GM19351 (cell line): ENCODE results near the gene IRX2.

Experiments used
- ATAC-seq: cut with Tn5 transposase; IDR thresholded peaks from one replicate; pipeline ENCODE4 v1.9.1; 2021; ENCODE audit warnings: mild to moderate bottlenecking, moderate library complexity; ENCODE audit not compliant: unreplicated experiment

The IRX2 gene

DNA sequence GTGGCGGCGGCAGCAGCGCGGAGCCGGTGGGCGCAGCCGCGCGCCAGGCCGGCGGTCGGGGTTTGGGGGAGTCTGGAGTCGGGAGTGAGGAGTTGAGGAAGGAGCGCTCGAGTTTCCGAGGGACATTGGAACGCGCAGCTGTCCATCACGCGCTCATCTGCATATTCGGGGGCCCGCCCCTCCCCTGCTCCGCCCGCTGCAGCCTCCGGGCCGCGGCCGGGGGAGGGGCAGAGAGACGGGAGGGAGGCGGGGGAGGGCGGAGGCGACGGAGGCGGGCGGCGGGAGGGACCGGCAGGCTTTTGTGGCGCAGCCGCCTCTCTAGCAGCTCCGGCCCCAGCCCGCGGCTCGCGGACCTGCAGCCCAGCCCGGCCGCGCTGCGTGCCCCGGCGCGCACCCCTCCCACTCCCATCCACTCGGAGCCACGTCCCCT, at the start of gene IRX2:
TSS of gene IRX2 (minus strand) at position 86 of the 430 bp plus-strand sequence. CDS start 264 bp downstream, outside the sequence.
- no peak for ATAC-seq

DNA sequence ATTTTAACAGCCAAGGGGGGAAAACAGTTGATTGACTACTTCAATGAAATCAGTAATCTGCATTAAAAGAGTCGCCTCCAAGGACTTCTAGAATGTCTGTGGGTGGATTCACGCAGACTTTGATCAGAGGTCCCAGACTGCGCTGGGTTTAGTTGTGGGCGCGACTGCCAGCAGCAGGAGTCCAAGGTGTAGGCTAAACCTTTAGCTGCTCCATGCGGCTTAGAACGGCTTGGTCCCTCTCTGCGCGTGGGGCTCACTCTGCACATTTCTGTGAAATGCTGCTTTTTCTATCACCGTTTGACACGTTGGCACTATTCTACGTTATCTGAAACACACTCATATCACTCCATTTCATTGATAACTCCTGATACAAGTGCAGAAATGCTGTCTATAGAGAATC, 48.6 kb upstream of the IRX2 start:
- no peak for ATAC-seq

DNA sequence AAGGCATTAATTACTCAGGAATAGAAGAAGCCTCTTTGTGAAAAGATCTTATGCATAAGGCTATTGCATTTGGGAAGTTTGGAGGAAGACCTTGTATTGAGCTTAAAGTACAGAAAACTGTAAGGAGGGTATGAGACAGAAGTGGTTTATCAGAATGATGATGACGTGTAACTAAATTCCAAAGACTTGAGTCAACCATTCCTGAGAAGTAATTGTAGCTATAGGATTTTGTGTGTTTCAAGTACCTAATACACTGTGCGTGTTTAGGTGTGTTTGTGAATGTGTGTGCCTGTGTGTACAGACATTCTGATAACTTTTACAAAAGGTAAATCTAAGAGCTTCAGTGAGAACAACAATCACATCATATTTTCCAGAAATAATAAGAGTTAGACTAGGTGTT, 46.5 kb upstream of the IRX2 start:
- no peak for ATAC-seq

DNA sequence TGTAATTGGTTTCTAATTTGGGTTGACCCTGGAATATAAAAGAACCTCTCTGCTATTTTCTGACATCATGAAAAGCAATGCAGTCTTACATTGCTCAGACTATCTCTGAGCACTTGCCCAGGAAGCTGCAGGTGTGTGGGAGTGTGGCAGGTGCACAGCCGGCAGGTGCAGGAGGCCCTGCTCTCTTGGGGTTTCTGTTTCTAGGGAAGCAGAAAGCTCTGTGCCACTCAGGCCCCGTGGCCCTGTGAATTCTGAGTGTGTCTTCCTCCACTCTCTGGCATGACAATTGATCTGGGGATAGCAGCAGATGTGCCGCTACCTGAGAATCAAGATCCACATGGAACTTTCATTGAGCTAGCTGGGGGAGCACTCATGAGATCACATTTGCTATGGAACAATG, 45.7 kb upstream of the IRX2 start:
- no peak for ATAC-seq

DNA sequence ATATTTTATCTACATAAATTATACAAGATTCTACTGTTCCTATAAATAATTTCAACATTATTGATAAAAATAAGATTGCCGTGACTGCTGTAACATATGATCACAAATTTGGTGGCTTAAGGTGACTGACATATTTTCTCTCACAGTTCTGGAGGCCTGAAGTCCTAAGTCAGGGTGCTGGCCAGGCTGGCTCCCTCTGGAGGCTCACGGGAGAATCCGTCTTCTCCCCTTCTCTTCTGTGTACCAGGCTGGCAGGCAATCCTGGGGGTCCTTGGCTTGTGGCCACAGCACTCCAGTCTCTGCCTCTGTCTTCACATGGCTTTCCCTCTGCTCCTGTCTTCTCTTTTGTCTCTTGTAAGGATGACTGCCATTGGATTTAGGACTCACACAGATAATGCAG, 31.7 kb upstream of the IRX2 start:
- no peak for ATAC-seq

DNA sequence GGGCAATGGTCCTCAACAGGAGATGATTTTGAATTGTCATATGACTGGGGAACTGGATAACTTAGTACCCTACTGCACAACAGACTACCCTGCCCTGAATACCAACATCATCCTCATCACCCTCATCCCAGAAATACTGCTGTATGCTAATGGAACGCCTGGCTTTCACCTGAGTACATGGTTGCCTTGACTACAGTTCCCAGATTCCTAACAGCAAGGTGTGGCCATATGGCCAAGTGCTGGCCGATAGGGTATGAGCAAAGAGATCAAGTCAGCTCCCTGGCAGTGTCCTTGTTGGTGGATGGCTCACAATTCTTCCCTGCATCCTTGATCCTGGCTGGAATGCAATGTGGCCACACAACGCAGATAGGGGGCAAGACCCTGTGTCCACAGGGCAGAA, 31.2 kb upstream of the IRX2 start:
- no peak for ATAC-seq

DNA sequence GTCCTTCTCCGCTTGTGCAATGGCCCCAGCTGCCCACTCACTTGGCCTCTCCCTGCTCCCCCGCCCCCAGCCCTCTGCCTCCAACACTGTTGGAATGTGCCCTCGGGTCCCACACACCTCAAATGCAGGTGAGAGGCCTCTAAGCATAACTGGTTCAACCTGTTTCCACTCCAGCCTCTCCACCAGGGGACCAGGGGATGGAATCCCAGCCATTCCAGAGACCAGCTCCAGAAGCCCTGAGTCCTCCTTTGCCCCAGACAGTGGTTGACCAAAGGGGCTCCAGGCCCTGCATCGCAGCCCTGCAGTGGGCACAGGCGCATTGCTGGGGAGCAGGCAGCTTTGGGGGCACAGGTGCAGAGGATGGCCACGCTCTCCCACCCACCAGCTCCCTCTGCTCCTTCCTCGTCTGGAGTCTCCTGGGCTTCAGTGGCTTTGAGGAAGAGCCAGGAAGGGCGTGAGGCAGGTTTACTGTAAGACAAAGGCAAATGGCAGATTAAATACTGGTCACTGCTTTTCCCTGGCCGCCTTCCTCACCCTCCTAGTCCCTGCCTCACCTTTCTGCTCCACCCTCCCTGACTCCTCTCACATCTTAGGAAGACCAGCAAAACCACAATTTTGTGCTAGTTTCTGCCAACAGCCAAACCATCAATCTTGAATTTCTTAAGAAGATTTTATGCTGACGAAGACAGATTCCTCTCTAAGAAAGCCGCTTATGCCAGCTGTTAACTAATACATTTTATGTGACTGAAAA, 29.1 kb upstream of the IRX2 start:
- no peak for ATAC-seq

DNA sequence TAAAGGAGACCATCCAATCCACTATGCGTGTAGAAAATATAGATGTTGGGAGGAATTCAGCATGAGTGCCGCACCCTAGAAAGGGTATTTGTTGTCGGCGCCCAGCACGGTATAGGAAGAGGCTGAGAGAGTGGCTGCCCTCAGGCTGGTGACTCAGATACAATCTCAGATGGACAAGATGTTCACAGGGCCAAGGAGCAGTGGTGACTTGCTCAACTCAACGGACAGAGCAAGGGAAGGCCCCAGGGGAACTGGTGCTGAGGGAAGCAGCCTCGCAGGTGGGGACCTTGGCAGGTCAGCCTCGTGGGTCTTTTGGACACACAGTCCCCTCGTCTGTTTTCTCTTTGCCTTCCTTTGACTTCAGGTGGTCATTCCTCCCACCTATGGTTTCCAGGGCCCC, 28.0 kb upstream of the IRX2 start:
- no peak for ATAC-seq

DNA sequence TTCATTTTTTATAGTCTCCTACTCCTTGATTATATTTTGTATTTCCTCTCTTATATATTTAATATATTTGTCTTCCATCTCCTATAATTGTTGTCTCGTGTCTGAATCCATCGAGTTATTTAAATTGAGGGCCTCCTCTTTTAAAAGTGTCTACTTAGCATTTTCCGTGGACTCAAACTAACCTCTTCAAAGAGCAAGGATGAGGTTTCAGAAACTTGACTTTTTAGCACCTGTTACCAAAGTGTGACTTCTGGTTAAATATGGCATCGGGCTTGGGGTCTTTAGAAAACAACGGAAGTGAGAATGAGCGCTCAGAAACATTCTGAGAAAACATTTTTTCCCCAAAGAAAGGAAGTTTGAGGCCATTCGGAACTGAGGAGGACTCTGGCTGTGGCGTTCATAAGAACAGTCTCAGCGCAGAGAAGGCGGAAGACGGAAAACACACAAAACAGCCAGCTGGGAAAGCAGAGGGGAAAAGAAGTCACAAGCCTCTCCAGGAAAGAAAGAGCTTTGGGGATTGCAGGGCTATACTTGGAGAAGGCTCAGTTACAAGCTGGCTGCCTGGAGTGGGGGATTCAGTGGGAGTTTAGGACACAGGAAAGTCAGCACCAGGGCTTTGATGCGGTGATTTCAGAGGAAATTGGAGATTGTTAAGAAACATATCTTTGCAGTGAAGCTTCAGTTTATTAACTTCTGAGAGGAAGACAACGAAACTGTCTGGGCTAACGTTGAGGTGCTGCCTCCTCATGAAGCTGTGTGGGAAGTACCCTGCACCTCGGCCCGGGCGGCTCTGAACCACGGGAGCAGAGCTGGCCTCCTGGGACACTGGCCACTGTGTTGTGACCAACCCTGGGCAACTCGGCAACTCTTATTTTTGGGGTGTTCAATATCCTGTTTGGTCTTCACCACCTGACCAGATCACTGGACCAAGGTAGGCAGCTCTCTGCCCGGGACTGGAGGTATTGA, 25.1 kb upstream of the IRX2 start:
- ATAC-seq: no peak

DNA sequence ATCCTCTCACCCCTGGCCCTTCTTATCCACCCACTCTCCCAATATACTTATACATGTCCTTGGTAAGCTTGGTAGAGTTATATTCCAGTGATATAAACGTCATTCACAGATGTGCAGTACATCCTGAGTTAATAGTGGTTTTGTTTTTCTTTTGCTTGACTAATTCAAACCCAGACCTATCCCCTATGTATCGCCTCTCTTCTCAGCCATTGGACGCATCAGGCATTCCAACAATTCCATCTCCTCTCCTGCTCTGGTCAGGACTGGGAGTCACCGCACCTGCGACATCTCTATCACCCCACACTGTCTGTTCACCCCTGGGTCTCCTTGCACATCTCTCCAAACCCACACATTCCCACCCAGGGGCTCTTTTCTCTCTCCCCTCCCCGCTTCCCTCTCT, 21.9 kb upstream of the IRX2 start:
- no peak for ATAC-seq

DNA sequence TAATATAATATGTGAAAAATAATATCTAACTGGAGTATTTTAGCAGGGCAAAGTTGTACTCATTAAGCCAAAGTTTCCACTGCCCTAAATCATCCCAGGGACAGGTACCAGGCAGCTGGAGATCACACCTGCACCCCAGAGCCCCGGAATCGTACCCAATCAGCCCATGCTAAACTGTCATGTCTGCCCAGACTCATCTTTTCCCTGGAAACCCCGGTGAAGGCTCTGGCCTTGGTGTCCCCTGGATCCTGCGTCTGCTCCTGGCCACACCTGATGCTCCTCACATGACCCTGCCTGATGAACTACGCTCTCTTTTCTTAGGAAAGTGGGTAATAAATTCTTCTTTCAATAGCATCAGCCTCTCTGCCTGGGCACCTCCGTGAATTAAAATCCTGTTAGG, 15.6 kb upstream of the IRX2 start:
- no peak for ATAC-seq

DNA sequence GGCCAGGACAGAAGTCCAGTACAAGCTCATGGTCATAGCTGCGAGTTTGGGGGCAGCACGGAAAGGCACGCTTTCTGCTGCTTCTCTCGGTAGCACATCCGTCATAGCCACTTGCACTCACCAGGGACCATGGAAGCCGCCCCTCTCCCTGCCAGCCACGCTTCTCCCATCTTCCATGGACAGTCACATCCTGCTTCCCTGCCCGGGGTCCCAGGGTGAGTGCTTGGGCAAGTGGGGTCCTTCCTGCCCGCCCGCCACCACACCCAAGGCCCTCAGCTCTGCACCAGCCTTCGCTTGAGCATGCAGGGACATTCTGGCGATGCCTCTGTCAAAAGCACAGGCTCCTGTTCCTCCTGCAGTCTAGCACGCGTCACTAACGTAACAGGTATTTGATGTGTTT, 13.1 kb upstream of the IRX2 start:
- ATAC-seq: no peak

DNA sequence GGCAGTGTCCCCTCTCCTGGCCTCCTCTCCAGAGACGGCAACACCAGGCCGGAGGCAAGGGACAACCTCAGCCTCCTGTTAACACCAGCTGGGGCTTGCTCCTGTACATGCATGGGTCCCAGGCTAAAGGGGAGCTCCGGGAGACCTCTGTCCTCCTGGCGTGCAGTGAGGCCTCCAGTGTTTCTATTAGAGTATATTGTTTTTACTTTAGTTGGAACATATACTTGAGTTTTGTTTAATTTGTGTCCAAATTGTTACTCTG, 12.0 kb upstream of the IRX2 start:
- no peak for ATAC-seq

DNA sequence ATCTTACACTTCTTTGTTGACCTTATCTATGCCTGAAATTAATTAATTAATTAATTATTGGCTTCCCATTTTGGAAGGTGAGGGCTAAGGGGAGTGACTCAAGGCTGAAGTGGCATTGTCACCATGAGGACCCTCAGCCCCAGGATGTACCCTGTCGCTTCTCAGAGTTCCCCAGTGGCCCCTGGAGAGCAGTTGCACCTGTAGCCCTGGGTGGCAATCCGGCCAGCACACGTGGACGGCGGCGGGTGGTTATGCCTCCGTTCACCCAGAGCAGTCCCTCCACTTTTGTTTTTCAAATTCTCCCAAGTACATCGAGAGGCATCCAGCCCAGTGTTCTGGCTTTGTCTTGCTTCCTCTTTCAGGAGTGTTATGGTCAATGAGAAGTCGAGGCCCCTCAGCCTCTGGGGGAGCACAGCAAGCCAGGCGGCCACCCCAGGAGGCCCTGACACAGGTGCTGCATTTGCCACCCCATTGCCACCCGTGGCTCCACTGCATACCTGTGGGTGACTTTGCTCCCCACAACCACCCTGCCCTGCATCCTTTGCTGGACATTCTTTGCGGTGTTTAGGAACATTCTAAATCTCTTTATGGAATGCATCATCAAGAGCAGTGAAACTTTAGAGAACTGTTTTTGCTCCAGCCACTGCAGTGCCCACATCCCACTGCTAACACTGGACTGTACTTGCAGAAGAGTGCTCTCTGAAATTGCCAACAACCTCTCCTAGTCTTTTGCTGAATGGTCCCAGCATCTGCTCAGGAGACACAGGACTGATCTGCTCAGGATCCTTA, 11.5 kb upstream of the IRX2 start:
- ATAC-seq: no peak

DNA sequence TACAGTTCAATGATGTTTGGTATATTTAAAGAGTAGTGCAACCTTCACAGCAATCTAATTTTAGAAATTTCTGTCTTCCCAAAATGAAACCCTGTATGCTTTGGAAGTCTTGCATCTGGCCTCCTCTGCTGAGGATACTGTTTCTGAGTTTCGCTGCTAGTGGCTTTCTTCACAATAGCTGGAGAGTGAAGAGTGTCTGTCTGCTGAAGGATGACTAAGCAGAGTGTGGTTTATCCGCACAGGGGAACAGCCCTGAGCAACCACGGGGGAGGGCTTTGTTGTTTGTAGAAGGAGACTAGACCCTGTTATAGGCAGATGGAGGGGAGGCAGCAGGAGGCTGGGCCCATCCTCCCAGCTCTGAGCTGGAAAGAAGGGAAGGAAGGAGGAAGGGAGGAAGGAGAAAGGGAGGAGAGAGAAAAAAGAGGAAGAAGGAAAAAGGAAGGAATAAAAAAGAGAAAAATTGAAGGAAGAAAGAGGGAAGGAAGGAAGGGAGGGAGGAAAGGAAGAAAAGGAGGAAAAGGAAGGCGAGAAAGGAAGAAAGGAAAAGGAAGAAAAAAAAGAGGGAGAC, 10.5 kb upstream of the IRX2 start:
- no peak for ATAC-seq

DNA sequence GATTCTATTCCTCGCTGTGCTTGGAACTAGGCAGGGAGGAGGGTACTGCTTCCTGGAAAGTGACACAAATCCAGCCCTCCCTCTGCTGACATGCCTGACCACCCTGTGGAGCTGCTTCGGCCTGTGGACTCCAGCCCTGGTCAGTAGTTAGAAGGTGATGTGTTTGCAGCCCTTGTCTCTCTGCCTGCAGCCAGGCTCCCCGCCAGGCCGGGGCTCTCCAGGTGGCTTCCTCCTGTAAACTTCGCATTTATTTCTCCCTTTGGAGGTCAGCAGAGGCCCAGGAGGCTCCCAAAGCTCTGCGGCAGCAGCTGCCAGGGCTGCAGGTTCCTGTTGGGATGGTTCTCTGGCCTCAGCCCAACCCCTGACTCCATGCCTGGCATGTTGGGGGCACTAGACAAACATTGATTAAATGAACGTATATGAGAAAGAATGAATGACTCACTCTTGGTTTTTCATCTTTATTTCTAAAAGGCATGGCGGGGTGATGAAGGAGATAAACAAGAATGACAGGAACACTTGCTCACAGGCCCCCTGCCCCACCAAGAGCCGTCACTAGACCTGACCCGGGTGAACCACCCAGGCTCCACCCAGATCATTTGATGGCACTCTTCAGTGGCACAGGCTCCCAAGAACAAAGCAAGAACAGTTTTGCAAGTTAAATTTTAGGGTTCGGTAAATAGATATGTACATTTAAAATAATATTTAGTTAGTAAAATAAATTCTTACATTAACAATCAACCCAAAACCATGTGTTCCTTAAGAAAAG, 8.4 kb upstream of the IRX2 start:
- ATAC-seq: no peak

DNA sequence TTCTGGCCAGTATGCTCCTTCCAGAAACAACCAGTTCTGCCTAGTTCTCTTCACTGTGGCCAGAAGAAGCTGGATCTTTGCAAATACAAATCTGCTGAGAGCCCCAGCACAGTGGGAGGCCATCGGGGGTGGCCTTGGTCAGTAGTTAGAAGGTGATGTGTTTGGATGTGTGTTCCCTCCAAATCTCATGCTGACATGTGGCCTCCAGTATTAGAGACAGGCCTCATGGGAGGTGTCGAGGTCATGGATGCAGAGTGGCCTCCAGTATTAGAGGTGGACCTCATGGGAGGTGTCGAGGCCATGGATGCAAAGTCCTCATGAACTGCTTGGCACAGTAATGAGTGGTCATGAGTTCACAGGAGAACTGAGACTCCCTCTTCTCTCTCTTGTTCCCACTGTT, 7.6 kb upstream of the IRX2 start:
- ATAC-seq: no peak

DNA sequence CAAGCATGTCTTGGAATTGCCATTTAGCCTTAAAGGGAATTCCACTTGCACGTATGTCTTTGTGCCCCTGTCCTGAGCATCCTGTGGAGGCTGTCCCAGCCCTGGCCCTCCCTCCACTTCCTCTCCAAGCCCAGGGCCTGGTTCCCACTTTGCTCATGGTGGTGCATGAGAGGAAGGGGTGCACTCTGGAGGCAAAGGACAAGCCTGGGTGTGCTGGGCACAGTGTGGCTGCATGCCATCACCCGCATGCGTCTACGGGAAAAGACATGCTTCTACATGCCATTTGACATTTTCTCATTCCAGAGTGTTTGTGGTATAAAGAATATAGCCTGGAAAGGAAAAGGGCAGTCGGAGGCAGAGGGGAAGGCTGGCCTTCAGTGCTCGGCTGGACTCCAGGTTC, 7.2 kb upstream of the IRX2 start:
- ATAC-seq: no peak

DNA sequence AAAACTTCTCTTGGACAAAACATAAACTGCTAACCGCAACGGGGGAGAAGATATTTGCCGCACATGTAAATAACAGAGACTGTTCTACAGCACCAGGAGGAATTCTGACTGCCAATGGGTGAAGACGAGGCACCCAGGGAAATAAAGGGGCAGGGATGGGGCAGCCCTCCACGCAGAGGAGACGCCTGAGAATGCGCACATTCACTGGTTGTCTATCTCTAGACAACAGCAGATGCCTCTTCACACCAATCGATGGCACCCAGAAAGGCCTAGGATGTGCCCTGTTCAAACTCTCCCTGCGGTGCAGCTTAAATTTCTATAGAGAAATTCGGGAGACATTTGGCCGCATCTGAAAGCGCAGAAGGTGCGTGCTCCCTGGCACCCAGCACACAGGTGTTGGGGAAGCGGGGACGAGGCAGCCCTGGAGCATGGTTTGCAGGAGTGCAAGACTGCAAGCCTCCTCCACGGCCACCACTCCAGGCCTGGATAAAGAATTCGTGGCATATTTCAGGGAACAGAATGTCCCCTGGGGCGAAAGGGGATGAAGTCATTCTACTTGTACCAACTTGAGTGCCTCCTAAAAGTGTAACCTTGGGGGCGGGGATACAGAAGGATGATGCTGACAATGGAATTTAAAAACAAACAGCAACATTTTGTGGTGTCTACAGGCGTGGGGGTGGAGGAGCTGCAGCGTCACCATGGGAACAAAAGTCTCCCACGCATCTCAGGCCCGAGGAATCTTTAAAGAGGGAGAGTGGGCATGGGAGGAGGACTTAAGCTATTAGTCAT, 6.3 kb upstream of the IRX2 start:
- ATAC-seq: no peak
